Measurements from ENCODE around the gene CALML4.

DNA sequence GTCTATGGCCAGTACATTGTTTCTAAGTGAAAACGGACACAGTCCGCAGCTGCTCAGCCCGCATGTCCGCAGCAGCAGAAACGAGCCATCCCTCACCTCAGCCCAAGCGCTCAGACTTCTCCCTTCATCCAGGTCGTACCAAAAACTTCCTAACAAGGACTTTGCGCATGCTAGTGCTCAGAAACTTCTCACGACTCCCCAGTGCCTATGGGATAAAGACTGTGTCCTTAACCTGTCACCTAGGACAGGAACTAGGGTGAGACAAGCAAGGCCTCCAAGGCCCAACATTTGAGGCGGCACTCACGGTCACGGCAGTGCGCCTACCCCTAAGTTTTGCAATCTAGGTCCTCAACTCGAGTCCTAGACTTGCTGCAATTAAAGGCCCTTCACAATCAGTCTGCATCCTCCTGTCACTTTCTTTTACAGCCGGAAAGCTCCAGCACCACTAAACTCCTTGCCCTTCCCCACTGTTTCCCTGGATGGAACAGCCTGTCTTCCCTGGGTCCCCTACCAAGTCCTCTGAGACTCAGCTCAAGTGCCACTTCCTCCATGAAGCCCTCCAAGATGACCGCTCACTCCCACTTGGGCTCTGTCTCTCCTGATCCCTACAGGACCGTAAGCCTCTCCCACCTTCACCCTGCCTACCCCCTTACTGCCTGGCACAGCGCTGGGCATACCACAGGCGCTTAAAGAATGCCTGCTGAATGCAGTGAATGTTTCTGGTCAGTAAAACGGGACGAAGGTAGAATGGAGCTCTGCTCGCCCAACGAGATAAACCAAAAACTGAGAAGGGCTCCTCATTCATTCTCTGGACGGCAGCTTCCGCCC lies 23.2 kb upstream of the CALML4 start:
- no peak for TF ChIP-seq POLR2A (IDR thresholded peaks at IDR 0.05)
- TF ChIP-seq, protein P1, sequence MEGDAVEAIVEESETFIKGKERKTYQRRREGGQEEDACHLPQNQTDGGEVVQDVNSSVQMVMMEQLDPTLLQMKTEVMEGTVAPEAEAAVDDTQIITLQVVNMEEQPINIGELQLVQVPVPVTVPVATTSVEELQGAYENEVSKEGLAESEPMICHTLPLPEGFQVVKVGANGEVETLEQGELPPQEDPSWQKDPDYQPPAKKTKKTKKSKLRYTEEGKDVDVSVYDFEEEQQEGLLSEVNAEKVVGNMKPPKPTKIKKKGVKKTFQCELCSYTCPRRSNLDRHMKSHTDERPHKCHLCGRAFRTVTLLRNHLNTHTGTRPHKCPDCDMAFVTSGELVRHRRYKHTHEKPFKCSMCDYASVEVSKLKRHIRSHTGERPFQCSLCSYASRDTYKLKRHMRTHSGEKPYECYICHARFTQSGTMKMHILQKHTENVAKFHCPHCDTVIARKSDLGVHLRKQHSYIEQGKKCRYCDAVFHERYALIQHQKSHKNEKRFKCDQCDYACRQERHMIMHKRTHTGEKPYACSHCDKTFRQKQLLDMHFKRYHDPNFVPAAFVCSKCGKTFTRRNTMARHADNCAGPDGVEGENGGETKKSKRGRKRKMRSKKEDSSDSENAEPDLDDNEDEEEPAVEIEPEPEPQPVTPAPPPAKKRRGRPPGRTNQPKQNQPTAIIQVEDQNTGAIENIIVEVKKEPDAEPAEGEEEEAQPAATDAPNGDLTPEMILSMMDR (IDR thresholded peaks at IDR 0.05): no peak

All from gastroesophageal sphincter (tissue), 3 donors.